WTC11 (cell line): Measurements from ENCODE around the gene ZNF80. TPM values are rescaled to one million over a fixed set of nuclear protein-coding genes. Genes with fewer than 3 reads are reported as not detected.

Experiments used
- ATAC-seq: fragments of 200-7000 bp; cut with Tn5 transposase; 2 replicates; pipeline ENCODE4 v1.10.0; 2021; ENCODE audit warnings: mild to moderate bottlenecking, moderate library complexity
- CTCF ChIA-PET: fragments of 300-600 bp; sonication (Branson Sonifier 250); formaldehyde crosslinking; loops from one replicate; lab custom pipeline; 2021; ENCODE audit warnings: antibody characterized with exemption; lab: Charles Lee
- POLR2A ChIA-PET: fragments of 350-600 bp; sonication (Branson Sonifier 250); formaldehyde crosslinking; loops from one replicate; lab custom pipeline; 2021; ENCODE audit warnings: antibody characterized with exemption; lab: Charles Lee
- DNase-seq: peaks from one replicate; pipeline ENCODE4 v3.0.0; 2021; ENCODE audit warnings: low spot score
- H3K27ac Mint-ChIP-seq: 2 replicates; pipeline ENCODE4 v1.8.0; 2021; ENCODE audit warnings: mixed read lengths
- H3K27me3 Mint-ChIP-seq: 2 replicates; pipeline ENCODE4 v1.8.0; 2021; ENCODE audit warnings: low read depth, mild to moderate bottlenecking, moderate library complexity, mixed read lengths
- H3K36me3 Mint-ChIP-seq: 2 replicates; pipeline ENCODE4 v1.8.0; 2021; ENCODE audit warnings: mixed read lengths
- H3K4me1 Mint-ChIP-seq: 2 replicates; pipeline ENCODE4 v1.8.0; 2022; ENCODE audit warnings: mixed read lengths
- H3K4me3 Mint-ChIP-seq: 2 replicates; pipeline ENCODE4 v1.8.0; 2021; ENCODE audit warnings: mild to moderate bottlenecking, moderate library complexity, mixed read lengths
- H3K9me3 Mint-ChIP-seq: 2 replicates; pipeline ENCODE4 v1.8.0; 2021; ENCODE audit warnings: mixed read lengths
- CDX4 ChIP-seq: fragments of 250-450 bp; sonication (Bioruptor Pico); IDR thresholded peaks from 2 replicates; pipeline ENCODE4 v1.9.0; 2021; ENCODE audit warnings: moderate library complexity, mild to moderate bottlenecking, inconsistent platforms, borderline replicate concordance
- ELF4 ChIP-seq: sonication (generic); formaldehyde crosslinking; IDR thresholded peaks from 2 replicates; pipeline ENCODE4 v1.8.1; 2022; ENCODE audit warnings: low read depth, mild to moderate bottlenecking, moderate library complexity, missing genetic modification reagents
- EMX1 ChIP-seq: fragments of 250-450 bp; sonication (Bioruptor Pico); IDR thresholded peaks from 2 replicates; pipeline ENCODE4 v1.8.0; 2021; ENCODE audit warnings: mild to moderate bottlenecking
- ETV6 ChIP-seq: sonication (generic); formaldehyde crosslinking; IDR thresholded peaks from 2 replicates; pipeline ENCODE4 v1.8.1; 2022; ENCODE audit warnings: mild to moderate bottlenecking, missing genetic modification reagents
- FOXJ3 ChIP-seq: sonication (generic); formaldehyde crosslinking; IDR thresholded peaks from 2 replicates; pipeline ENCODE4 v1.9.0; 2021; ENCODE audit warnings: missing genetic modification reagents, mild to moderate bottlenecking, borderline replicate concordance
- FOXP1 ChIP-seq: sonication (generic); formaldehyde crosslinking; IDR thresholded peaks from 2 replicates; pipeline ENCODE4 v1.8.0; 2022; ENCODE audit warnings: missing genetic modification reagents, mild to moderate bottlenecking, moderate library complexity, borderline replicate concordance
- HMGA2 ChIP-seq: fragments of 250-450 bp; sonication (Bioruptor Pico); IDR thresholded peaks from 2 replicates; pipeline ENCODE4 v1.4.0; 2021; ENCODE audit warnings: mild to moderate bottlenecking, moderate library complexity
- IRF1 ChIP-seq: sonication (generic); formaldehyde crosslinking; IDR thresholded peaks from 2 replicates; pipeline ENCODE4 v1.8.0; 2023; ENCODE audit warnings: missing genetic modification reagents
- NR2C2 ChIP-seq: sonication (generic); formaldehyde crosslinking; IDR thresholded peaks from 2 replicates; pipeline ENCODE4 v1.8.0; 2022; ENCODE audit warnings: mild to moderate bottlenecking, missing genetic modification reagents
- RORB ChIP-seq: fragments of 250-450 bp; sonication (Bioruptor Pico); IDR thresholded peaks from 2 replicates; pipeline ENCODE4 v1.9.0; 2021; ENCODE audit warnings: mild to moderate bottlenecking
- SMAD3 ChIP-seq: sonication (generic); formaldehyde crosslinking; IDR thresholded peaks from 2 replicates; pipeline ENCODE4 v1.8.0; 2022; ENCODE audit warnings: missing genetic modification reagents, mild to moderate bottlenecking, borderline replicate concordance
- TEAD4 ChIP-seq: sonication (generic); formaldehyde crosslinking; IDR thresholded peaks from 2 replicates; pipeline ENCODE4 v1.8.0; 2022; ENCODE audit warnings: mild to moderate bottlenecking, missing genetic modification reagents
- TP53 ChIP-seq: sonication (generic); formaldehyde crosslinking; IDR thresholded peaks from 2 replicates; pipeline ENCODE4 v1.8.1; 2023; ENCODE audit warnings: mild to moderate bottlenecking, missing genetic modification reagents
- ZNF138 ChIP-seq: sonication (generic); formaldehyde crosslinking; conservative IDR thresholded peaks from 2 replicates; pipeline ENCODE4 v1.8.1; 2022; ENCODE audit warnings: mild to moderate bottlenecking, moderate library complexity, missing genetic modification reagents
- ZSCAN18 ChIP-seq: fragments of 250-450 bp; sonication (Bioruptor Pico); IDR thresholded peaks from 2 replicates; pipeline ENCODE4 v2.1.2; 2022; ENCODE audit warnings: mild to moderate bottlenecking, moderate library complexity
- total RNA-seq: library from RNA; stranded (reverse); gene quantifications from 3 replicates; pipeline ENCODE4 v1.2.3, GENCODE V29; 2021
- TF ChIP-seq, protein P1 (sequence below): sonication (generic); formaldehyde crosslinking; conservative IDR thresholded peaks from 2 replicates; pipeline ENCODE4 v1.8.1; 2023; ENCODE audit warnings: mild to moderate bottlenecking, low read depth, missing genetic modification reagents, moderate library complexity
- TF ChIP-seq, protein P2 (sequence below): sonication (generic); formaldehyde crosslinking; IDR thresholded peaks from 2 replicates; pipeline ENCODE4 v1.8.1; 2023; ENCODE audit warnings: mild to moderate bottlenecking, missing genetic modification reagents
- TF ChIP-seq, protein P3 (sequence below): sonication (generic); formaldehyde crosslinking; IDR thresholded peaks from 2 replicates; pipeline ENCODE4 v1.8.0; 2023; ENCODE audit warnings: missing genetic modification reagents, mild to moderate bottlenecking, borderline replicate concordance

ZNF80 gene
- total RNA-seq, 1 experiment from 2014 or later = not detected

DNA sequence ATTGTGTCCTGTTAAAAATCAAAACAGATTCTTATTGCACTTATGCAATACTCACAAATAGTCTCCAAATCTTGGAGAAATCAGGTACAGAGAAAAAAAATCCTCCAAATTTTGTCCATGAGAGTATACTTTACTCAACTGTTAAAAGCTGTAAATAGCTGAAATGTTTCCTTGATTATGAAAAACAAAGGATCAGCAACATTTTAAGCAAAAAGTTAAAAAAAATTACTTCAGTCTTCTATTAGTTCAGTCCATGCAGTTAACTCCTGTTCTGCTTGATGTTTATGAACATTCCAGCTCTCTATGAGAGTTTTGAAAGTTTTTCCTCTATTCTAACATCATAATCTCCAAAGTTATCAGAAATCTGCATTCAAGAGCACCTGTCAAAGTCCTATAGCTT is 22.8 kb upstream of the ZNF80 start (continued):
- TF ChIP-seq, protein P1, sequence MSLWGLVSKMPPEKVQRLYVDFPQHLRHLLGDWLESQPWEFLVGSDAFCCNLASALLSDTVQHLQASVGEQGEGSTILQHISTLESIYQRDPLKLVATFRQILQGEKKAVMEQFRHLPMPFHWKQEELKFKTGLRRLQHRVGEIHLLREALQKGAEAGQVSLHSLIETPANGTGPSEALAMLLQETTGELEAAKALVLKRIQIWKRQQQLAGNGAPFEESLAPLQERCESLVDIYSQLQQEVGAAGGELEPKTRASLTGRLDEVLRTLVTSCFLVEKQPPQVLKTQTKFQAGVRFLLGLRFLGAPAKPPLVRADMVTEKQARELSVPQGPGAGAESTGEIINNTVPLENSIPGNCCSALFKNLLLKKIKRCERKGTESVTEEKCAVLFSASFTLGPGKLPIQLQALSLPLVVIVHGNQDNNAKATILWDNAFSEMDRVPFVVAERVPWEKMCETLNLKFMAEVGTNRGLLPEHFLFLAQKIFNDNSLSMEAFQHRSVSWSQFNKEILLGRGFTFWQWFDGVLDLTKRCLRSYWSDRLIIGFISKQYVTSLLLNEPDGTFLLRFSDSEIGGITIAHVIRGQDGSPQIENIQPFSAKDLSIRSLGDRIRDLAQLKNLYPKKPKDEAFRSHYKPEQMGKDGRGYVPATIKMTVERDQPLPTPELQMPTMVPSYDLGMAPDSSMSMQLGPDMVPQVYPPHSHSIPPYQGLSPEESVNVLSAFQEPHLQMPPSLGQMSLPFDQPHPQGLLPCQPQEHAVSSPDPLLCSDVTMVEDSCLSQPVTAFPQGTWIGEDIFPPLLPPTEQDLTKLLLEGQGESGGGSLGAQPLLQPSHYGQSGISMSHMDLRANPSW = no peak
- TF ChIP-seq TEAD4 (CRISPR knock-in tag) (no peak), ELF4 (CRISPR knock-in tag) (no peak), NR2C2 (CRISPR knock-in tag) (no peak), FOXJ3 (CRISPR knock-in tag) (no peak), TP53 (CRISPR knock-in tag) (no peak), ZNF138 (CRISPR knock-in tag) (no peak), EMX1 (no peak), ZSCAN18 (CRISPR knock-in tag) (no peak)
- TF ChIP-seq, protein P2, sequence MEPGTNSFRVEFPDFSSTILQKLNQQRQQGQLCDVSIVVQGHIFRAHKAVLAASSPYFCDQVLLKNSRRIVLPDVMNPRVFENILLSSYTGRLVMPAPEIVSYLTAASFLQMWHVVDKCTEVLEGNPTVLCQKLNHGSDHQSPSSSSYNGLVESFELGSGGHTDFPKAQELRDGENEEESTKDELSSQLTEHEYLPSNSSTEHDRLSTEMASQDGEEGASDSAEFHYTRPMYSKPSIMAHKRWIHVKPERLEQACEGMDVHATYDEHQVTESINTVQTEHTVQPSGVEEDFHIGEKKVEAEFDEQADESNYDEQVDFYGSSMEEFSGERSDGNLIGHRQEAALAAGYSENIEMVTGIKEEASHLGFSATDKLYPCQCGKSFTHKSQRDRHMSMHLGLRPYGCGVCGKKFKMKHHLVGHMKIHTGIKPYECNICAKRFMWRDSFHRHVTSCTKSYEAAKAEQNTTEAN (CRISPR knock-in tag) = no peak

- no peak for ATAC-seq
- peaks cover 51% of the 10 kb centered on the region for H3K36me3 Mint-ChIP-seq
These were observed 22.2 kb upstream of the ZNF80 start for GRCh38 chr3:114259566-114259965.

DNA sequence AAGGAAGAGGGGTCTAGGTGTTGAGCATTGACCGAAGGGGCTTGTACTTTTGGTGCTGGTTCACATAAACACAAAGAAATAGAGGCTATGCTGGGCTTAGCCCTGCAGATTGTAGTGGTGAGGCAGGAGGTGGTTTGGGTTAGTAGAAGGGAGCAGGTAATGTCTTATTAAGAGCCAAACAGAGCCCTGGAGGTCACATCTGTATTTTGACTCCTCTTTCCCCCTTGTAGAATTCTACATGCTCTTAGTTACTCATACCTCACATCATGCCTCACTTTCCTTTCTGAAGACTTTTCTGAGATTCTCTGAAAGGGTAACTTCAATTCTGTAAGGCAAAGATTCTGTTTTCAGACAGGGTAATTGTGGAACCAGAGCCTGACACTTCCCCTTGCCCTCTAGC is 16.1 kb upstream of the ZNF80 start:
- peaks cover 27% of the 10 kb centered on the region for H3K9me3 Mint-ChIP-seq
- no peak for DNase-seq
- H3K4me3 Mint-ChIP-seq = no peak overlapping the region
- no peak for TF ChIP-seq CDX4 (CRISPR knock-in tag)
- TF ChIP-seq, all 79 proteins: peak for 0
- H3K36me3 Mint-ChIP-seq = peaks cover 17% of the 10 kb centered on the region
- ChIA-PET POLR2A (no interaction called here), CTCF (no interaction called here)
- H3K27ac Mint-ChIP-seq = no peak overlapping the region
- no peaks in the 10 kb centered on the region for H3K4me1 Mint-ChIP-seq
- ATAC-seq = no peak
- H3K27me3 Mint-ChIP-seq = no peaks in the 10 kb centered on the region

More at GRCh38 chr3:114259566-114259965, 22.2 kb upstream of the ZNF80 start:
- no peak for DNase-seq
- H3K4me3 Mint-ChIP-seq = no peak overlapping the region
- TF ChIP-seq IRF1 (CRISPR knock-in tag) (no peak), HMGA2 (peak; percentile 96)
- no peaks in the 10 kb centered on the region for H3K4me1 Mint-ChIP-seq
- peaks cover 60% of the 10 kb centered on the region for H3K9me3 Mint-ChIP-seq
- H3K27me3 Mint-ChIP-seq = no peaks in the 10 kb centered on the region
- ChIA-PET POLR2A (no interaction called here), CTCF (no interaction called here)
- no peak overlapping the region for H3K27ac Mint-ChIP-seq

GRCh38 chr3:114252954-114253353 is 15.6 kb upstream of the ZNF80 start:
- peaks cover 15% of the 10 kb centered on the region for H3K36me3 Mint-ChIP-seq
- no peak overlapping the region for H3K27ac Mint-ChIP-seq
- H3K4me3 Mint-ChIP-seq = no peak overlapping the region
- ATAC-seq = no peak
- ChIA-PET POLR2A (no interaction called here), CTCF (no interaction called here)
- H3K4me1 Mint-ChIP-seq = no peaks in the 10 kb centered on the region
- no peaks in the 10 kb centered on the region for H3K27me3 Mint-ChIP-seq
- peaks cover 28% of the 10 kb centered on the region for H3K9me3 Mint-ChIP-seq
- no peak for DNase-seq
- TF ChIP-seq SMAD3 (CRISPR knock-in tag) (no peak), FOXP1 (CRISPR knock-in tag) (no peak), TEAD4 (CRISPR knock-in tag) (no peak), ETV6 (CRISPR knock-in tag) (no peak), RORB (no peak)
- TF ChIP-seq, protein P3, sequence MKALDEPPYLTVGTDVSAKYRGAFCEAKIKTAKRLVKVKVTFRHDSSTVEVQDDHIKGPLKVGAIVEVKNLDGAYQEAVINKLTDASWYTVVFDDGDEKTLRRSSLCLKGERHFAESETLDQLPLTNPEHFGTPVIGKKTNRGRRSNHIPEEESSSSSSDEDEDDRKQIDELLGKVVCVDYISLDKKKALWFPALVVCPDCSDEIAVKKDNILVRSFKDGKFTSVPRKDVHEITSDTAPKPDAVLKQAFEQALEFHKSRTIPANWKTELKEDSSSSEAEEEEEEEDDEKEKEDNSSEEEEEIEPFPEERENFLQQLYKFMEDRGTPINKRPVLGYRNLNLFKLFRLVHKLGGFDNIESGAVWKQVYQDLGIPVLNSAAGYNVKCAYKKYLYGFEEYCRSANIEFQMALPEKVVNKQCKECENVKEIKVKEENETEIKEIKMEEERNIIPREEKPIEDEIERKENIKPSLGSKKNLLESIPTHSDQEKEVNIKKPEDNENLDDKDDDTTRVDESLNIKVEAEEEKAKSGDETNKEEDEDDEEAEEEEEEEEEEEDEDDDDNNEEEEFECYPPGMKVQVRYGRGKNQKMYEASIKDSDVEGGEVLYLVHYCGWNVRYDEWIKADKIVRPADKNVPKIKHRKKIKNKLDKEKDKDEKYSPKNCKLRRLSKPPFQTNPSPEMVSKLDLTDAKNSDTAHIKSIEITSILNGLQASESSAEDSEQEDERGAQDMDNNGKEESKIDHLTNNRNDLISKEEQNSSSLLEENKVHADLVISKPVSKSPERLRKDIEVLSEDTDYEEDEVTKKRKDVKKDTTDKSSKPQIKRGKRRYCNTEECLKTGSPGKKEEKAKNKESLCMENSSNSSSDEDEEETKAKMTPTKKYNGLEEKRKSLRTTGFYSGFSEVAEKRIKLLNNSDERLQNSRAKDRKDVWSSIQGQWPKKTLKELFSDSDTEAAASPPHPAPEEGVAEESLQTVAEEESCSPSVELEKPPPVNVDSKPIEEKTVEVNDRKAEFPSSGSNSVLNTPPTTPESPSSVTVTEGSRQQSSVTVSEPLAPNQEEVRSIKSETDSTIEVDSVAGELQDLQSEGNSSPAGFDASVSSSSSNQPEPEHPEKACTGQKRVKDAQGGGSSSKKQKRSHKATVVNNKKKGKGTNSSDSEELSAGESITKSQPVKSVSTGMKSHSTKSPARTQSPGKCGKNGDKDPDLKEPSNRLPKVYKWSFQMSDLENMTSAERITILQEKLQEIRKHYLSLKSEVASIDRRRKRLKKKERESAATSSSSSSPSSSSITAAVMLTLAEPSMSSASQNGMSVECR (CRISPR knock-in tag) = no peak
